BLaER1 (cell line): ENCODE results near the gene GKN1.
A peak's percentile ranks its signal among the peaks of the same experiment; 100 is the strongest.

Experiments
- H3K27ac ChIP-seq: shearing (Covaris generic); formaldehyde crosslinking; 2 replicates; pipeline ENCODE4 v1.8.1; 2022
- H3K27me3 ChIP-seq: shearing (Covaris generic); formaldehyde crosslinking; 2 replicates; pipeline ENCODE4 v1.8.1; 2022
- H3K36me3 ChIP-seq: shearing (Covaris generic); formaldehyde crosslinking; 2 replicates; pipeline ENCODE4 v1.8.1; 2022
- H3K4me1 ChIP-seq: shearing (Covaris generic); formaldehyde crosslinking; 2 replicates; pipeline ENCODE4 v1.8.1; 2022
- H3K4me2 ChIP-seq: shearing (Covaris generic); formaldehyde crosslinking; 2 replicates; pipeline ENCODE4 v1.8.1; 2022
- H3K4me3 ChIP-seq: shearing (Covaris generic); formaldehyde crosslinking; 2 replicates; pipeline ENCODE4 v1.8.1; 2022
- H3K9ac ChIP-seq: shearing (Covaris generic); formaldehyde crosslinking; 2 replicates; pipeline ENCODE4 v1.8.1; 2022
- H3K9me3 ChIP-seq: shearing (Covaris generic); formaldehyde crosslinking; 2 replicates; pipeline ENCODE4 v1.8.1; 2022
- H4K20me1 ChIP-seq: shearing (Covaris generic); formaldehyde crosslinking; 2 replicates; pipeline ENCODE4 v1.8.1; 2022
- Cebpa-rat ChIP-seq: shearing (Covaris generic); IDR thresholded peaks from 2 replicates; pipeline ENCODE4 v1.8.1; 2022

The GKN1 gene

DNA sequence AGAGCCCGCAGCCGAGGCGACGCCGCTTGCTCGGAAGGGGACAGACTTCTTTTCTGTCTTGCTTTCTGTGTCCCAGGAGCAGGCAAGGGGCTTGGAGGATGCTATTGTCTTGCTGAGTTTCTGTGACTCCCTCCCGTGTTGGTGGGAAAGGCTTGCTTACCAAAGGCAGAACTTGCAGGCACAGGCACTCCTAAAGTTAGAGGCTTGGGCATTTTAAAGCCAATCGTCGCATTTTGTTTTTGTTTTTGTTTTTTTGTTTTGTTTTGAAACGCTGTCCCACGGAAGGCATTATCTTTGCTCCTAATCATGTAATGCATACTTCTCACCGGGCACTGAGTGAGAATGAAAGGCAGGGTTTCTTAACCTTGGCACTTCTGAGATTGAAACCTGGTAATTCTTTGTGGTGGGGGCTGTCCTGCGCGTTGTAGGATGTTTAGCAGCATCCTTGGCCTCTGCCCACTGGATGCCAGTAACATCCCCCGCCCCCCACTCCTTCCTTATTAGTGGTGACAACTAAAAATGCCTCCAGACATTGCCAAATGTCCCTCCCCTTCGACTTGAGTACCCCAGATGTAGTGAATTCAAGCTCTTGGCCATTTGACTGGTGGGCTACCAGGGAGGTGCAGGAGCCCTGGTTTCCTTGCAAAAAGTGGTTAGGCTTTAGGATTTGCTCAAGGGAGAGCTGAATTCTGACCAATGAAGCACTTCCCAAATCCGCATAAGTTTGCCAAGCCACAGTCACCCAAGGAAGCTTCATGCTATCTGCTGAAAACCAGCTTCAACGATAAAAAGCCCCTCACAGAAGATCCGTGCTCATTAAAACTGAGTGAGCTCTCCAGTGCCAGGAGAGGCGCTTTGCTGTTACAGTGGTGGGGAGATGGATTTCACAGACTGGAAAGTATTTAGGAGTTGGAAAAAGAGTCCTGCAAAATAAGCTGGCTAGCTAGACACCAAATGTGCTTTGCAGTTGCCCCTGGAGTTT is 39.7 kb downstream of the GKN1 start:
- peaks cover 28% of the 10 kb centered on the region for H3K27me3 ChIP-seq
- H4K20me1 ChIP-seq = peaks cover 11% of the 10 kb centered on the region; the same call in 1 of the 2 replicates
- no peak overlapping the region for H3K27ac ChIP-seq
- H3K36me3 ChIP-seq = no peaks in the 10 kb centered on the region
- H3K4me1 ChIP-seq = peaks cover 13% of the 10 kb centered on the region
- H3K9me3 ChIP-seq = no peaks in the 10 kb centered on the region
- H3K4me2 ChIP-seq = peak overlapping the region; percentile 97
- peak overlapping the region; percentile 78 for H3K4me3 ChIP-seq
- no peak for TF ChIP-seq Cebpa-rat
- peak overlapping the region; percentile 53; the same call in 1 of the 2 replicates for H3K9ac ChIP-seq

DNA sequence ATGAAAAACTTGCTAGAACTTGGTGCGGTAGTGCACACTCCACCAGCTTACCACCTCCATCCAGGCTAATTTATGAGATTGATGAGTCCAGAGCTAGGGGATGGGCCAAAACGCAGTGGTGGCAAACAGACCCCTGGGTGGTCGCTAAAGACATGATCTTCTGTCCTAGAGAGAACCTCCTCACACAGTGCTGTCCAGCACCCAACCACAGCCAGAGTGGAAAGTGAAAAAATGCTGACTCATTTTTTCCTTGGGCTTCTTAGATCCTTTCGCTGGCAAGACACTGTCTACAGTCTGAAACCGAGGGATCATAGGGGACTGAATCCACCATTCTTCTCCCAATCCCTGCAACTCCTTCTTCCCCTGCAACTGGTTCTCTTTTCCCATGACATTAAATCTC is 42.6 kb downstream of the GKN1 start:
- H3K36me3 ChIP-seq = no peaks in the 10 kb centered on the region
- no peak overlapping the region for H3K4me3 ChIP-seq
- H3K9me3 ChIP-seq = no peaks in the 10 kb centered on the region
- H3K9ac ChIP-seq = no peak overlapping the region
- no peak overlapping the region for H3K27ac ChIP-seq
- TF ChIP-seq Cebpa-rat = no peak
- peaks cover 28% of the 10 kb centered on the region for H3K27me3 ChIP-seq
- no peak overlapping the region for H3K4me2 ChIP-seq
- H3K4me1 ChIP-seq = peaks cover 13% of the 10 kb centered on the region
- peaks cover 11% of the 10 kb centered on the region; the same call in 1 of the 2 replicates for H4K20me1 ChIP-seq

DNA sequence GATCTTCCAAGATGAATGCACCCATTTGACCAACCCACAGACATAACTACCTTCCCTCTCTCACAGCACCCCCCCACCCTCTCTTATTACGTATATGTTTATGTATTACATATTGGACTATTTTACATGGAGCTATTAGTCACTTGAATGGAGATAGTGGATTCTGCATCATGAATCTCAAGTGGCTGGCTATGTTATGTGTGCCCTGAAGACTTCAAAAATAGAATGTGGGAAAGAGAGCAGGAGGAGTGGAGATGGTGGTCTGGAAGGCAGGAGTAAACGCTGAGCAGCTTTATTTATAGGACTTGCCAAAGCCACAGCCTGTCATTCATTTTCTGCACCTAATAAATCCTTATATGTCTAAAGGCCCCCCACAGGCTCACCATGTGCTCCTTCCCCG is 43.4 kb downstream of the GKN1 start:
- Histone ChIP-seq H3K36me3 (no peaks in the 10 kb centered on the region), H3K27ac (no peak overlapping the region), H3K9ac (no peak overlapping the region), H3K9me3 (no peaks in the 10 kb centered on the region), H3K4me2 (no peak overlapping the region), H3K4me1 (peaks cover 13% of the 10 kb centered on the region), H3K27me3 (peaks cover 24% of the 10 kb centered on the region), H3K4me3 (no peak overlapping the region), H4K20me1 (peaks cover 11% of the 10 kb centered on the region; the same call in 1 of the 2 replicates)
- TF ChIP-seq Cebpa-rat = no peak

- H3K4me2 ChIP-seq = no peak overlapping the region
- peaks cover 11% of the 10 kb centered on the region; the same call in 1 of the 2 replicates for H4K20me1 ChIP-seq
- H3K4me3 ChIP-seq = no peak overlapping the region
- H3K27ac ChIP-seq = no peak overlapping the region
- peaks cover 17% of the 10 kb centered on the region for H3K27me3 ChIP-seq
- peaks cover 8% of the 10 kb centered on the region for H3K4me1 ChIP-seq
- H3K36me3 ChIP-seq = no peaks in the 10 kb centered on the region
- no peak overlapping the region for H3K9ac ChIP-seq
- TF ChIP-seq Cebpa-rat = no peak
- no peaks in the 10 kb centered on the region for H3K9me3 ChIP-seq
Measured at GRCh38 chr2:69018678-69019095, 44.3 kb downstream of the GKN1 start.

GRCh38 chr2:69020496-69021426 is 46.3 kb downstream of the GKN1 start:
- Histone ChIP-seq H3K4me1 (no peaks in the 10 kb centered on the region), H3K27me3 (no peaks in the 10 kb centered on the region; the same call in 1 of the 2 replicates), H3K4me3 (no peak overlapping the region), H4K20me1 (no peaks in the 10 kb centered on the region), H3K4me2 (no peak overlapping the region), H3K9me3 (no peaks in the 10 kb centered on the region), H3K9ac (no peak overlapping the region), H3K36me3 (no peaks in the 10 kb centered on the region), H3K27ac (no peak overlapping the region)
- TF ChIP-seq Cebpa-rat = no peak

GRCh38 chr2:69021727-69022126 is 47.3 kb downstream of the GKN1 start:
- TF ChIP-seq Cebpa-rat = no peak
- H3K9me3 ChIP-seq = no peaks in the 10 kb centered on the region
- no peaks in the 10 kb centered on the region for H3K4me1 ChIP-seq
- H3K9ac ChIP-seq = no peak overlapping the region
- no peak overlapping the region for H3K4me2 ChIP-seq
- no peaks in the 10 kb centered on the region for H4K20me1 ChIP-seq
- H3K27ac ChIP-seq = no peak overlapping the region
- H3K36me3 ChIP-seq = no peaks in the 10 kb centered on the region
- H3K4me3 ChIP-seq = no peak overlapping the region
- H3K27me3 ChIP-seq = no peaks in the 10 kb centered on the region

GRCh38 chr2:69022548-69022947 is 48.1 kb downstream of the GKN1 start:
- TF ChIP-seq Cebpa-rat = no peak
- no peaks in the 10 kb centered on the region for H3K4me1 ChIP-seq
- no peaks in the 10 kb centered on the region for H3K36me3 ChIP-seq
- no peak overlapping the region for H3K4me3 ChIP-seq
- no peaks in the 10 kb centered on the region for H3K27me3 ChIP-seq
- H3K27ac ChIP-seq = no peak overlapping the region
- H3K4me2 ChIP-seq = no peak overlapping the region
- peaks cover 7% of the 10 kb centered on the region; the same call in 1 of the 2 replicates for H3K9me3 ChIP-seq
- H4K20me1 ChIP-seq = no peaks in the 10 kb centered on the region
- no peak overlapping the region for H3K9ac ChIP-seq

DNA sequence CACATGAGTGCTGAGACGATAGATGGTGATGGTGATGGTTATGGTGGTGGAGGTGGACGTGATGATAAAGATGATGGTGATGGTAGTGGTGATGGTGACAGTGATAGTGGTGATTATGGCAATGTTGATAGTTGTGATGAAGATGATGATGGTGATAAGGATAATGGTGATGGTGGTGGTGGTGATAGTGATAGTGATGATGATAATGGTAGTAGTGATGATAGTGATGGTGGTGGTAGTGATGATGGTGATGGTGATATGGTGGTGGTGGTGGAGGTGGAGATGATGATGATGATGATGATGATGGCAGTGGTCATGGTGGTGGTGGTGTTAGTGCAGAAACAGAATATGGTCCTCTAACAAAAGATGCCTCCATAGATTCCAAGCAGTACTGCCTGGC is 48.8 kb downstream of the GKN1 start:
- no peak overlapping the region for H3K4me2 ChIP-seq
- H3K9me3 ChIP-seq = peaks cover 11% of the 10 kb centered on the region; the same call in 1 of the 2 replicates
- no peaks in the 10 kb centered on the region for H3K36me3 ChIP-seq
- H3K27ac ChIP-seq = no peak overlapping the region
- H3K4me3 ChIP-seq = no peak overlapping the region
- TF ChIP-seq Cebpa-rat = no peak
- no peak overlapping the region for H3K9ac ChIP-seq
- no peaks in the 10 kb centered on the region for H3K4me1 ChIP-seq
- no peaks in the 10 kb centered on the region for H3K27me3 ChIP-seq
- no peaks in the 10 kb centered on the region for H4K20me1 ChIP-seq

- Histone ChIP-seq H3K4me3 (no peak overlapping the region), H3K27ac (no peak overlapping the region), H4K20me1 (no peaks in the 10 kb centered on the region), H3K27me3 (no peaks in the 10 kb centered on the region), H3K9me3 (peaks cover 11% of the 10 kb centered on the region; the same call in 1 of the 2 replicates), H3K36me3 (no peaks in the 10 kb centered on the region), H3K4me2 (no peak overlapping the region), H3K9ac (no peak overlapping the region), H3K4me1 (no peaks in the 10 kb centered on the region)
- no peak for TF ChIP-seq Cebpa-rat
Measured at GRCh38 chr2:69026026-69026425, 51.6 kb downstream of the GKN1 start.
